Measurements from ENCODE around the gene C19orf47.

The C19orf47 gene

GRCh38 chr19:40348125-40348913, at the start of gene C19orf47, which contains the start of gene PLD3:
C19orf47 (minus strand) TSS chr19:40348397; CDS start chr19:40341857, 6,540 bp downstream.
PLD3 (plus strand) TSS chr19:40348695; CDS start chr19:40366484, 17,789 bp downstream.
- peak; percentile 100 for DNase-seq

GRCh38 chr19:40397568-40397906, 49.3 kb upstream of the C19orf47 start:
- no peak for DNase-seq

GRCh38 chr19:40396886-40397567, 48.8 kb upstream of the C19orf47 start:
- DNase-seq, result no peak

GRCh38 chr19:40395956-40396355, 47.8 kb upstream of the C19orf47 start:
- DNase-seq, result peak; percentile 13

- no peak for DNase-seq
These were observed 46.6 kb upstream of the C19orf47 start for GRCh38 chr19:40394816-40395210.

GRCh38 chr19:40393894-40394815, 46.0 kb upstream of the C19orf47 start:
- no peak for DNase-seq

GRCh38 chr19:40392894-40393517, 44.8 kb upstream of the C19orf47 start:
- no peak for DNase-seq

GRCh38 chr19:40392123-40392522, 43.9 kb upstream of the C19orf47 start:
- no peak for DNase-seq

GRCh38 chr19:40390084-40390742, 42.0 kb upstream of the C19orf47 start, which contains the start of gene HIPK4:
HIPK4 (minus strand) TSS chr19:40390181; CDS start chr19:40389902, 279 bp downstream.
- DNase-seq, result no peak

- DNase-seq, result no peak
These were observed 41.3 kb upstream of the C19orf47 start for GRCh38 chr19:40389404-40390083.

GRCh38 chr19:40388481-40388880, 40.3 kb upstream of the C19orf47 start:
- DNase-seq, result no peak

- no peak for DNase-seq
These were observed 39.0 kb upstream of the C19orf47 start for GRCh38 chr19:40387155-40387554.

- DNase-seq, result no peak
These were observed 35.6 kb upstream of the C19orf47 start for GRCh38 chr19:40383668-40384248.

- no peak for DNase-seq
These were observed 33.1 kb upstream of the C19orf47 start for GRCh38 chr19:40381321-40381720.

GRCh38 chr19:40380199-40381037, 32.2 kb upstream of the C19orf47 start:
- no peak for DNase-seq

- no peak for DNase-seq
These were observed 31.4 kb upstream of the C19orf47 start for GRCh38 chr19:40379446-40380198.

GRCh38 chr19:40378509-40378908, 30.3 kb upstream of the C19orf47 start:
- no peak for DNase-seq

- no peak for DNase-seq
These were observed 29.7 kb upstream of the C19orf47 start for GRCh38 chr19:40377876-40378385.

- DNase-seq, result no peak
These were observed 28.2 kb upstream of the C19orf47 start for GRCh38 chr19:40376286-40376862.
